Heart right ventricle (tissue), 16 donors: ENCODE results near the gene FABP3. TPM values are rescaled to one million over a fixed set of nuclear protein-coding genes. Genes with fewer than 3 reads are reported as not detected.

Source experiments
- ATAC-seq, 8 donors: fragments of 200-7000 bp; cut with Tn5 transposase; one replicate each; pipeline ENCODE4 v1.9.1; 2020; ENCODE audit warnings: mild to moderate bottlenecking in 8 of 8, moderate library complexity in 8 of 8, moderate number of reproducible peaks in 1 of 8
- DNase-seq, 2 donors: peaks; one replicate each; pipeline ENCODE4 v3.0.0-alpha.2; 2020
- H3K27ac ChIP-seq, 10 donors: fragments of 200-600 bp; sonication (generic) in 2 of 10; one replicate each; pipeline versions ENCODE4 v1.5.0 to v1.8.0; 2020 to 2022; ENCODE audit warnings: mild to moderate bottlenecking in 3 of 10
- H3K27me3 ChIP-seq, 7 donors: fragments of 200-600 bp; one replicate each; pipeline ENCODE4 v1.8.0; 2021 to 2022; ENCODE audit warnings: mild to moderate bottlenecking in 2 of 7
- H3K36me3 ChIP-seq, 9 donors: fragments of 200-600 bp; sonication (generic) in 1 of 9; one replicate each; pipeline versions ENCODE4 v1.5.0 to v1.8.0; 2020 to 2022; ENCODE audit warnings: mild to moderate bottlenecking in 2 of 9
- H3K4me1 ChIP-seq, 9 donors: fragments of 200-600 bp; sonication (generic) in 1 of 9; one replicate each; pipeline versions ENCODE4 v1.5.0 to v1.8.0; 2020 to 2022; ENCODE audit warnings: mild to moderate bottlenecking in 4 of 9
- H3K4me3 ChIP-seq, 10 donors: fragments of 200-600 bp; sonication (generic) in 2 of 10; one replicate each; pipeline versions ENCODE4 v1.5.0 to v1.8.0; 2020 to 2022; ENCODE audit warnings: mild to moderate bottlenecking in 7 of 10, moderate library complexity in 2 of 10
- H3K9me3 ChIP-seq, 11 donors: fragments of 200-600 bp in 10 of 11; sonication (generic) in 2 of 11; one replicate each; pipeline versions ENCODE4 v1.5.0 to v1.8.0; 2013 to 2022; ENCODE audit warnings: mild to moderate bottlenecking in 2 of 11, control low read depth in 1 of 11, moderate library complexity in 1 of 11
- CTCF ChIP-seq, 9 donors: fragments of 200-600 bp; sonication (generic) in 2 of 9; IDR thresholded peaks; one replicate each; pipeline versions ENCODE4 v1.5.0 to v1.8.0; 2021 to 2022; ENCODE audit warnings: antibody characterized with exemption in 9 of 9, mild to moderate bottlenecking in 5 of 9, moderate library complexity in 1 of 9
- WGBS, 2 donors: extraction: QIAGEN DNeasy Blood & Tissue Kit; methylation state at CpG; one replicate each; pipeline ENCODE4 v1.1.7; 2013; ENCODE audit warnings: inconsistent platforms in 1 of 2; 5-methylcytosine and 5-hydroxymethylcytosine counted together
- intact Hi-C, 10 donors: fragments of 100-400 bp; cut with DNase I; formaldehyde crosslinking; loops; one replicate each; pipeline versions ENCODE4 v1.11.1 to v1.14.2; 2022
- polyA plus RNA-seq, 2 donors: library from polyadenylated mRNA; stranded (reverse); fragments of 200-250 nt; gene quantifications; one replicate each; pipeline ENCODE4 v1.2.3, GENCODE V29; 2013
- total RNA-seq, 10 donors: library from RNA; stranded (reverse); fragmentation: NEBNext Ultra II Directional in 3 of 10; extraction: Animal tissue kit (Norgen Biotek cat#: 25700) in 3 of 10; gene quantifications; one replicate each; pipeline versions ENCODE4 v1.2.1 to v1.2.4, GENCODE V29; 2021 to 2023
- donor health status: Arrhythmogenic right ventricular cardiomyopathy.
- donor health status: ischemic (EF 13 %, LVEDD 7.1; RV severe dilation, severe dysfunction).
- donor health status: healthy with polysubstance abuse.
- donor health status: DM: no; HTN: yes; CAD: no.
- donor health status: DM: no; HTN: no; CAD: no.
- donor health status: ischemic (EF 25% LVEDD 6.9; RV normal size, moderate dysfunction).
- donor health status: ischemic (EF 25% LVEDD 5.7; RV mildly dilated, moderate dysfunction).
- donor health status: healthy.
- donor health status: DM: yes; HTN: yes; CAD: no.
- donor health status: Ischemic cardiomyopathy.
- donor health status: ischemic (EF 35%, LVEDD 5.7; RV mildly dilated, moderate dysfunction).
- donor health status: nonischemic (EF 11% LVEDD 7.7; RV severe dilation, severe dysfunction).
- donor health status: DM: yes; HTN: yes; CAD: no.
- donor health status: PGD.
- donor health status: ischemic (EF 29% LVEDD 5.4; RV normal size, mild dysfunction).
- donor health status: nonischemic (EF 23%, LVEDD 6.1; RV moderate dilation, normal function).

The FABP3 gene
- total and polyA plus RNA-seq, 12 donors: 2,977 to 6,968 (median 5,058) TPM

- intact Hi-C loops: no loop called here
- peaks cover 0 to 30% (median 17%) of the 10 kb centered on the region in 7 donors for H3K27me3 ChIP-seq
- H3K36me3 ChIP-seq: no peaks in the 10 kb centered on the region
- no peak for DNase-seq
- no peak for ATAC-seq
- no peak overlapping the region for H3K27ac ChIP-seq
- 60 to 63% methylated on average over 4 of the region's 4 CpGs for WGBS, 2 donors
- no peak overlapping the region for H3K4me3 ChIP-seq
- no peaks in the 10 kb centered on the region for H3K9me3 ChIP-seq
- peaks cover 0 to 3% (median 3%) of the 10 kb centered on the region in 9 donors for H3K4me1 ChIP-seq
- TF ChIP-seq CTCF (IDR thresholded peaks at IDR 0.05): no peak
Measured at GRCh38 chr1:31418626-31419323, 45.9 kb upstream of the FABP3 start.

- WGBS, 2 donors: 88 to 94% methylated on average over 3 of the region's 3 CpGs
- no peak for TF ChIP-seq CTCF (IDR thresholded peaks at IDR 0.05)
- no peak overlapping the region for H3K4me3 ChIP-seq
- no peak overlapping the region for H3K27ac ChIP-seq
- intact Hi-C loops: no loop called here
- H3K36me3 ChIP-seq: no peaks in the 10 kb centered on the region
- H3K4me1 ChIP-seq: peaks cover 0 to 16% (median 9%) of the 10 kb centered on the region in 9 donors
- H3K27me3 ChIP-seq: peaks cover 0 to 38% (median 18%) of the 10 kb centered on the region in 7 donors
- ATAC-seq: no peak
- no peak for DNase-seq
- H3K9me3 ChIP-seq: no peaks in the 10 kb centered on the region
Measured at GRCh38 chr1:31417148-31417547, 44.3 kb upstream of the FABP3 start.

- TF ChIP-seq CTCF (IDR thresholded peaks at IDR 0.05): no peak
- WGBS, 2 donors: 79 to 83% methylated on average over 7 of the region's 7 CpGs
- H3K36me3 ChIP-seq: no peaks in the 10 kb centered on the region
- H3K9me3 ChIP-seq: no peaks in the 10 kb centered on the region
- H3K4me3 ChIP-seq: no peak overlapping the region
- H3K4me1 ChIP-seq: peaks cover 0 to 17% (median 9%) of the 10 kb centered on the region in 9 donors
- ATAC-seq (no peak), DNase-seq (no peak)
- H3K27me3 ChIP-seq: peaks cover 0 to 41% (median 19%) of the 10 kb centered on the region in 7 donors
- intact Hi-C loops: no loop called here
- H3K27ac ChIP-seq: no peak overlapping the region
Measured at GRCh38 chr1:31416101-31416736, 43.3 kb upstream of the FABP3 start.

GRCh38 chr1:31415658-31416057 lies 42.8 kb upstream of the FABP3 start:
- DNase-seq (no peak), ATAC-seq (no peak)
- no peaks in the 10 kb centered on the region for H3K36me3 ChIP-seq
- H3K27ac ChIP-seq: no peak overlapping the region
- no peaks in the 10 kb centered on the region for H3K9me3 ChIP-seq
- 86 to 95% methylated on average over 2 of the region's 2 CpGs for whole genome bisulfite sequencing, 2 donors
- no peak for TF ChIP-seq CTCF (IDR thresholded peaks at IDR 0.05)
- intact Hi-C loops: no loop called here
- H3K4me1 ChIP-seq: peaks cover 0 to 17% (median 9%) of the 10 kb centered on the region in 9 donors
- no peak overlapping the region for H3K4me3 ChIP-seq
- peaks cover 0 to 42% (median 23%) of the 10 kb centered on the region in 7 donors for H3K27me3 ChIP-seq
